ENCODE data around the gene TBC1D22A. TPM values are rescaled to one million over a fixed set of nuclear protein-coding genes. Genes with fewer than 3 reads are reported as not detected.

Gene TBC1D22A
- total RNA-seq, 6 experiments from 2014 or later = 20.4 to 24.1 (median 22.2) TPM

- no peaks in the 10 kb centered on the region for H3K4me1 Mint-ChIP-seq (ENCODE audit: low read depth)
- no peak overlapping the region for H3K27ac Mint-ChIP-seq
- H3K9me3 Mint-ChIP-seq = no peaks in the 10 kb centered on the region
- DNase-seq = no peak
- H3K4me3 Mint-ChIP-seq = no peak overlapping the region
- H3K36me3 Mint-ChIP-seq (ENCODE audit: low read depth) = no peaks in the 10 kb centered on the region
- no peak for TF ChIP-seq CTCF (IDR thresholded peaks at IDR 0.05)
- H3K27me3 Mint-ChIP-seq (ENCODE audit: insufficient read depth) = peaks cover 4% of the 10 kb centered on the region
Observed at GRCh38 chr22:47041271-47042115, 279.0 kb downstream of the TBC1D22A start.

- Mint-ChIP-seq H3K9me3 (no peaks in the 10 kb centered on the region), H3K36me3 (ENCODE audit: low read depth) (no peaks in the 10 kb centered on the region), H3K4me3 (no peak overlapping the region), H3K27ac (no peak overlapping the region), H3K4me1 (ENCODE audit: low read depth) (no peaks in the 10 kb centered on the region), H3K27me3 (ENCODE audit: insufficient read depth) (peaks cover 5% of the 10 kb centered on the region)
- DNase-seq = no peak
- TF ChIP-seq CTCF (IDR thresholded peaks at IDR 0.05) = no peak
Observed at GRCh38 chr22:47042116-47042825, 279.8 kb downstream of the TBC1D22A start.

- no peak for DNase-seq
- no peaks in the 10 kb centered on the region for H3K36me3 Mint-ChIP-seq (ENCODE audit: low read depth)
- peaks cover 5% of the 10 kb centered on the region for H3K27me3 Mint-ChIP-seq (ENCODE audit: insufficient read depth)
- TF ChIP-seq CTCF (IDR thresholded peaks at IDR 0.05) = no peak
- H3K9me3 Mint-ChIP-seq = no peaks in the 10 kb centered on the region
- no peak overlapping the region for H3K27ac Mint-ChIP-seq
- no peak overlapping the region for H3K4me3 Mint-ChIP-seq
- no peaks in the 10 kb centered on the region for H3K4me1 Mint-ChIP-seq (ENCODE audit: low read depth)
Observed at GRCh38 chr22:47042861-47043496, 280.5 kb downstream of the TBC1D22A start.

- H3K9me3 Mint-ChIP-seq = no peaks in the 10 kb centered on the region
- no peaks in the 10 kb centered on the region for H3K36me3 Mint-ChIP-seq (ENCODE audit: low read depth)
- H3K4me3 Mint-ChIP-seq = no peak overlapping the region
- no peak for TF ChIP-seq CTCF (IDR thresholded peaks at IDR 0.05)
- no peak for DNase-seq
- H3K27ac Mint-ChIP-seq = no peak overlapping the region
- H3K4me1 Mint-ChIP-seq (ENCODE audit: low read depth) = no peaks in the 10 kb centered on the region
- H3K27me3 Mint-ChIP-seq (ENCODE audit: insufficient read depth) = peaks cover 5% of the 10 kb centered on the region
Observed at GRCh38 chr22:47043835-47044721, 281.6 kb downstream of the TBC1D22A start.

All from HFFc6 (cell line).